Measurements from ENCODE around the gene MAP1S.

DNA sequence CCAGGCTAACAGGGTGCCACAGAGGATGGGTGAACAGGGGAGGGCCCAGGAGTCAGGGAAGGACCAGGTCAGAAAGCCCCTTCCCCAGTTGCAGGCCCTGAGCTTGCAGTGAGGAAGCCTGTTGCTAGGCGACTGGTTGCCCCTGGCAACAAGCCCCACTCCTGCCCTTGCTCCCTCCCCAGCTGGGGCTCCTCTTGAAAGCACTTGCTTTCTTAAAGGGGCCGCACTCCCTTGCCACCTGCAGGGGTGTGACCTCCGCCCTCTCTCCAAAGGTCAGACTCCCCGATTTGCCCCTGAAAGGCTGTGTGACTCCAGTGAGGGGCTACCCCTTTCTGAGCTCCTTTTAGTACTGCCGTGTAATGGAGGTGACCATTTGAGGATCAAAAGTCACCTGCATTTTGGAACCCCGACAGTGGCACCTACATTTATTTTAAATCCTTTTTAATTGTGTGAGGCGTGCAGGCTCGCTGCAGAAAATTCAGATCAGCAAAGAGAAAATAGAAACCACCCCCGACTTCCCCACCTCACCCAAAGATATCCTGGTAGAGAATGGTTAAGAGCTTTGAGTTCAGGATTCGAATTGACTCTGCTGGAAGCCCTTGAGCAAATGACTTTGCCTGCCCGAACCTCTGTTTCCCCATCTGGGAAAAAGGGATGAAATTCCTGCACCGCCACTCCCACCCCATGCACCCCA lies 36.8 kb downstream of the MAP1S start:
- TF ChIP-seq, protein P1, sequence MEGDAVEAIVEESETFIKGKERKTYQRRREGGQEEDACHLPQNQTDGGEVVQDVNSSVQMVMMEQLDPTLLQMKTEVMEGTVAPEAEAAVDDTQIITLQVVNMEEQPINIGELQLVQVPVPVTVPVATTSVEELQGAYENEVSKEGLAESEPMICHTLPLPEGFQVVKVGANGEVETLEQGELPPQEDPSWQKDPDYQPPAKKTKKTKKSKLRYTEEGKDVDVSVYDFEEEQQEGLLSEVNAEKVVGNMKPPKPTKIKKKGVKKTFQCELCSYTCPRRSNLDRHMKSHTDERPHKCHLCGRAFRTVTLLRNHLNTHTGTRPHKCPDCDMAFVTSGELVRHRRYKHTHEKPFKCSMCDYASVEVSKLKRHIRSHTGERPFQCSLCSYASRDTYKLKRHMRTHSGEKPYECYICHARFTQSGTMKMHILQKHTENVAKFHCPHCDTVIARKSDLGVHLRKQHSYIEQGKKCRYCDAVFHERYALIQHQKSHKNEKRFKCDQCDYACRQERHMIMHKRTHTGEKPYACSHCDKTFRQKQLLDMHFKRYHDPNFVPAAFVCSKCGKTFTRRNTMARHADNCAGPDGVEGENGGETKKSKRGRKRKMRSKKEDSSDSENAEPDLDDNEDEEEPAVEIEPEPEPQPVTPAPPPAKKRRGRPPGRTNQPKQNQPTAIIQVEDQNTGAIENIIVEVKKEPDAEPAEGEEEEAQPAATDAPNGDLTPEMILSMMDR (IDR thresholded peaks at IDR 0.05) = no peak
- TF ChIP-seq POLR2A (IDR thresholded peaks at IDR 0.05) (no peak), POLR2AphosphoS5 (IDR thresholded peaks at IDR 0.05) (no peak)

Data from transverse colon (tissue), 4 donors.